H9 (cell line): ENCODE data around the gene PLD2. TPM values are rescaled to one million over a fixed set of nuclear protein-coding genes. Genes with fewer than 3 reads are reported as not detected.

Experiments used
- DNase-seq: peaks from one replicate; pipeline ENCODE4 v3.0.0-alpha.2; 2017
- H2AFZ ChIP-seq: one replicate; pipeline ENCODE4 v1.6.1; 2013; ENCODE audit warnings: mild to moderate bottlenecking, low read length, control low read depth, moderate library complexity
- H2AK5ac ChIP-seq: 2 replicates; pipeline ENCODE4 v1.6.1; 2013; ENCODE audit warnings: low read length, control low read depth, mixed read lengths; ENCODE audit not compliant: insufficient read length
- H2BK120ac ChIP-seq: one replicate; pipeline ENCODE4 v1.6.1; 2013; ENCODE audit warnings: low read depth, mild to moderate bottlenecking, low read length, control low read depth, inconsistent platforms; ENCODE audit not compliant: poor library complexity, severe bottlenecking
- H2BK12ac ChIP-seq: 2 replicates; pipeline ENCODE4 v1.6.1; 2013; ENCODE audit warnings: low read length, control low read depth, mixed read lengths, low read depth; ENCODE audit not compliant: insufficient read length
- H2BK15ac ChIP-seq: 2 replicates; pipeline ENCODE4 v1.6.1; 2013; ENCODE audit warnings: low read depth, low read length, control low read depth
- H2BK20ac ChIP-seq: one replicate; pipeline ENCODE4 v1.6.1; 2013; ENCODE audit warnings: low read depth, mild to moderate bottlenecking, low read length, control low read depth, inconsistent platforms; ENCODE audit not compliant: poor library complexity, severe bottlenecking
- H2BK5ac ChIP-seq: 2 replicates; pipeline ENCODE4 v1.6.1; 2013; ENCODE audit warnings: low read length, control low read depth, mixed read lengths; ENCODE audit not compliant: insufficient read length
- H3K14ac ChIP-seq: 2 replicates; pipeline ENCODE4 v1.6.1; 2013; ENCODE audit warnings: low read length, control low read depth; ENCODE audit not compliant: insufficient read depth
- H3K18ac ChIP-seq: 2 replicates; pipeline ENCODE4 v1.6.1; 2013; ENCODE audit warnings: low read depth, mild to moderate bottlenecking, mixed read lengths, low read length, control low read depth; ENCODE audit not compliant: insufficient read length
- H3K23ac ChIP-seq: 2 replicates; pipeline ENCODE4 v1.6.1; 2013; ENCODE audit warnings: low read length, control low read depth, mixed read lengths, low read depth; ENCODE audit not compliant: insufficient read length
- H3K23me2 ChIP-seq: 2 replicates; pipeline ENCODE4 v1.6.1; 2013; ENCODE audit warnings: low read depth, mild to moderate bottlenecking, mixed read lengths, low read length, control low read depth; ENCODE audit not compliant: insufficient read length, poor library complexity, severe bottlenecking
- H3K27ac ChIP-seq: 2 replicates; pipeline ENCODE4 v1.5.1; 2013; ENCODE audit warnings: low read length, control low read depth, mixed read lengths, low read depth; ENCODE audit not compliant: insufficient read length
- H3K27me3 ChIP-seq: 2 replicates; pipeline ENCODE4 v1.6.1; 2013; ENCODE audit warnings: low read length, control low read depth, inconsistent platforms; ENCODE audit not compliant: insufficient read depth
- H3K4ac ChIP-seq: 2 replicates; pipeline ENCODE4 v1.6.1; 2013; ENCODE audit warnings: low read depth, mild to moderate bottlenecking, control low read depth, inconsistent platforms, low read length, moderate library complexity
- H3K4me1 ChIP-seq: 2 replicates; pipeline ENCODE4 v1.6.1; 2013; ENCODE audit warnings: low read length, control low read depth, inconsistent platforms; ENCODE audit not compliant: insufficient read depth
- H3K4me2 ChIP-seq: 2 replicates; pipeline ENCODE4 v1.6.1; 2013; ENCODE audit warnings: low read length, control low read depth, mixed read lengths; ENCODE audit not compliant: insufficient read length, insufficient read depth
- H3K56ac ChIP-seq: 2 replicates; pipeline ENCODE4 v1.6.1; 2013; ENCODE audit warnings: low read depth, mild to moderate bottlenecking, mixed read lengths, low read length, control low read depth; ENCODE audit not compliant: insufficient read length
- H3K79me1 ChIP-seq: 2 replicates; pipeline ENCODE4 v1.6.1; 2013; ENCODE audit warnings: low read depth, mild to moderate bottlenecking, moderate library complexity, low read length, control low read depth, inconsistent platforms; ENCODE audit not compliant: insufficient read depth, poor library complexity, severe bottlenecking
- H3K79me2 ChIP-seq: 2 replicates; pipeline ENCODE4 v1.6.1; 2013; ENCODE audit warnings: low read length, control low read depth, inconsistent platforms; ENCODE audit not compliant: insufficient read depth
- H3K9ac ChIP-seq: 2 replicates; pipeline ENCODE4 v1.6.1; 2013; ENCODE audit warnings: low read length, control low read depth, mixed read lengths; ENCODE audit not compliant: insufficient read length; ENCODE audit errors: extremely low read depth
- H3K9me3 ChIP-seq: one replicate; pipeline ENCODE4 v1.6.1; 2013; ENCODE audit warnings: low read depth, low read length, inconsistent platforms; ENCODE audit not compliant: control insufficient read depth
- H3T11ph ChIP-seq: one replicate; pipeline ENCODE4 v1.6.1; 2013; ENCODE audit warnings: mild to moderate bottlenecking, low read length, control low read depth, inconsistent platforms
- H4K20me1 ChIP-seq: one replicate; pipeline ENCODE4 v1.6.1; 2013; ENCODE audit not compliant: control insufficient read depth, insufficient read length, insufficient read depth
- H4K5ac ChIP-seq: 2 replicates; pipeline ENCODE4 v1.6.1; 2013; ENCODE audit warnings: low read depth, mild to moderate bottlenecking, mixed read lengths, low read length, control low read depth; ENCODE audit not compliant: insufficient read length
- H4K8ac ChIP-seq: replicated peaks from 2 replicates; pipeline ENCODE4 v1.6.1; 2013; ENCODE audit warnings: low read length, control low read depth, mixed read lengths, low read depth; ENCODE audit not compliant: insufficient read length
- H4K91ac ChIP-seq: 2 replicates; pipeline ENCODE4 v1.6.1; 2013; ENCODE audit warnings: low read depth, mild to moderate bottlenecking, moderate library complexity, mixed read lengths, low read length, control low read depth; ENCODE audit not compliant: insufficient read length
- H3K27ac Mint-ChIP-seq, 3 experiments: 2 replicates in 2 of 3; 3 replicates in 1 of 3; pipeline ENCODE4 v1.8.0; 2020 to 2021; ENCODE audit warnings: mixed read lengths in 3 of 3, mild to moderate bottlenecking in 1 of 3, moderate library complexity in 1 of 3
- H3K27me3 Mint-ChIP-seq: 2 replicates; pipeline ENCODE4 v1.8.0; 2021; ENCODE audit warnings: low read depth, mild to moderate bottlenecking, moderate library complexity, mixed read lengths
- H3K36me3 Mint-ChIP-seq, 3 experiments: 2 replicates in 2 of 3; 3 replicates in 1 of 3; pipeline ENCODE4 v1.8.0; 2020 to 2021; ENCODE audit warnings: low read depth in 3 of 3, mixed read lengths in 3 of 3; ENCODE audit not compliant: insufficient read depth in 1 of 3
- H3K4me1 Mint-ChIP-seq, 2 experiments: 2 replicates each; pipeline ENCODE4 v1.8.0; 2020; ENCODE audit warnings: mixed read lengths in 2 of 2
- H3K4me3 Mint-ChIP-seq, 2 experiments: 2 replicates in 1 of 2; 3 replicates in 1 of 2; pipeline ENCODE4 v1.8.0; 2020 to 2021; ENCODE audit warnings: mild to moderate bottlenecking in 2 of 2, mixed read lengths in 2 of 2, moderate library complexity in 1 of 2
- H3K9me3 Mint-ChIP-seq, 2 experiments: 2 replicates in 1 of 2; 3 replicates in 1 of 2; pipeline ENCODE4 v1.8.0; 2020; ENCODE audit warnings: mild to moderate bottlenecking in 2 of 2, mixed read lengths in 2 of 2, moderate library complexity in 1 of 2
- CTCF ChIP-seq: fragments of 200-600 bp; sonication (generic); conservative IDR thresholded peaks from 3 replicates; pipeline ENCODE4 v1.8.0; 2021; ENCODE audit warnings: antibody characterized with exemption, mild to moderate bottlenecking
- WGBS: extraction: QIAGEN DNeasy Blood & Tissue Kit; methylation state at CpG from one replicate; pipeline ENCODE4 v1.1.7; 2013; ENCODE audit warnings: missing lambda C conversion rate, low lambda C conversion rate, mixed read lengths; ENCODE audit not compliant: insufficient read length; ENCODE audit errors: extremely low coverage; 5-methylcytosine and 5-hydroxymethylcytosine counted together
- total RNA-seq: library from RNA; stranded (reverse); gene quantifications from 2 replicates; pipeline ENCODE4 v1.2.1, GENCODE V29; 2021

PLD2 gene
- total RNA-seq, 1 experiment from 2014 or later = 63.3 TPM

- H3K27me3 Mint-ChIP-seq = peaks cover 81% of the 10 kb centered on the region
- no peak overlapping the region for H2BK15ac ChIP-seq
- H3K4me2 ChIP-seq = no peak overlapping the region
- H3K27ac Mint-ChIP-seq = no peak overlapping the region; a peak in 1 of 7 replicates
- no peaks in the 10 kb centered on the region for H3K79me2 ChIP-seq
- DNase-seq = peak; percentile 68
- H4K20me1 ChIP-seq = peaks cover 3% of the 10 kb centered on the region
- no peak overlapping the region for H3T11ph ChIP-seq
- H3K4me1 Mint-ChIP-seq = peaks cover 15 to 20% of the 10 kb centered on the region in 2 experiments
- no peak overlapping the region for H3K9ac ChIP-seq
- H3K4me3 Mint-ChIP-seq = no peak overlapping the region
- no peak overlapping the region for H3K14ac ChIP-seq
- no CpG with 5 or more reads among the region's 28 CpGs for WGBS
- no peak overlapping the region for H2AK5ac ChIP-seq
- H2BK20ac ChIP-seq = no peak overlapping the region
- no peak overlapping the region for H2BK12ac ChIP-seq
- peak; percentile 50; the same call in 2 of the 3 replicates for TF ChIP-seq CTCF
- H3K36me3 Mint-ChIP-seq = no peaks in the 10 kb centered on the region; a peak in 1 of 7 replicates
- no peaks in the 10 kb centered on the region for H3K9me3 Mint-ChIP-seq
- H3K27ac ChIP-seq = no peak overlapping the region
- no peak overlapping the region for H4K91ac ChIP-seq
- H3K9me3 ChIP-seq = no peaks in the 10 kb centered on the region
- no peak overlapping the region for H3K23ac ChIP-seq
- H2BK120ac ChIP-seq = no peak overlapping the region
- H2BK5ac ChIP-seq = no peak overlapping the region
- no peaks in the 10 kb centered on the region for H3K79me1 ChIP-seq
- no peaks in the 10 kb centered on the region for H3K23me2 ChIP-seq
- H2AFZ ChIP-seq = no peak overlapping the region
- H4K5ac ChIP-seq = no peak overlapping the region
- no peak overlapping the region for H4K8ac ChIP-seq
- peaks cover 28% of the 10 kb centered on the region; the same call in 1 of the 2 replicates for H3K27me3 ChIP-seq
- H3K18ac ChIP-seq = no peak overlapping the region
- no peak overlapping the region for H3K4ac ChIP-seq
- peaks cover 2% of the 10 kb centered on the region; the same call in 1 of the 2 replicates for H3K4me1 ChIP-seq
- no peak overlapping the region for H3K56ac ChIP-seq
These were observed 24.3 kb upstream of the PLD2 start for GRCh38 chr17:4782652-4783051.
